GM19035 (cell line): ENCODE data around the gene IMPG1.

Source experiments
- ATAC-seq: cut with Tn5 transposase; IDR thresholded peaks from one replicate; pipeline ENCODE4 v1.9.1; 2021; ENCODE audit not compliant: unreplicated experiment

Gene IMPG1

GRCh38 chr6:76072562-76072961 is at the start of gene IMPG1:
Gene IMPG1 (minus strand): TSS chr6:76072662. CDS start chr6:76072488, 174 bp downstream.
- ATAC-seq = no peak

DNA sequence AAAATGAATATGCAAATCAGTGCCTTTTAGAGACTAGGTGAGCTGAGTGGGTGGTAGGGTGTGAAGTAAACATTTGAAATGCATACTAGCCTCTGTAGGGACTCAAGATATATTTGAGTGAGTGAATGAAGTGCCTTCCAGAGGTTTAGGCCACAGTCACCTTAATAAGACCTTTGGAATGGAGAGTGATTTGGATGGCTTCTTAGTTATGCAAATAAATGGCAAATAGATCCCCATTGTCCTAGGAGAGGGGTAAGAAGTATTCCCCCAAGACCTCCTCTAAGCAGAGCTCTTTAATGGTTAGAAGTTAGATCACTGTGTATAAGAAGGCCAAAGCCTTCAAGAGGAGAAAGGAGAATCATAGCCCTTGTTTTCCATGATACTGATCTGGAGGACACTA is 47.8 kb upstream of the IMPG1 start:
- no peak for ATAC-seq

- no peak for ATAC-seq
These were observed 819 bp upstream of the IMPG1 start for GRCh38 chr6:76073281-76073680.

DNA sequence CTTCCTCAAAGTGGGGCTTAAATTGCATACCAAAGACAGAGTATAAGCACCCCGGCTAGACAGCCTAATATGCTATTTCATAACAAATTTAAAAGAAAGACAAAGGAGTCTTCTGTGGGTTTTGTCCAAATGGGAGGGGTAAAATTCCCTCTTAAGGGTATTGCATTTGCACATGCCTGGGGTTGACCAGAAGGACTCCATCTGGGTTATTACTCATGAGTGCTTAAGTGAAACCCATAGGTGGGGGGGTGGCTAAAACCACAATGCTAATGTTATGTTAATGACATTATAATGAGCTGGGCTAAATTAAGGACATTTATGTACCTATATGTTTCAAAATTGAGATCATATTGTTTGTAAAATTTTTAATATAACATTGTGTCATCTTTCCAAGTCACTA is 15.0 kb downstream of the IMPG1 start:
- ATAC-seq = no peak

- no peak for ATAC-seq
These were observed 20.1 kb downstream of the IMPG1 start for GRCh38 chr6:76052314-76052713.

GRCh38 chr6:76043690-76044089 is 28.8 kb downstream of the IMPG1 start:
- ATAC-seq = no peak

- ATAC-seq = no peak
These were observed 36.7 kb downstream of the IMPG1 start for GRCh38 chr6:76035713-76036112.

DNA sequence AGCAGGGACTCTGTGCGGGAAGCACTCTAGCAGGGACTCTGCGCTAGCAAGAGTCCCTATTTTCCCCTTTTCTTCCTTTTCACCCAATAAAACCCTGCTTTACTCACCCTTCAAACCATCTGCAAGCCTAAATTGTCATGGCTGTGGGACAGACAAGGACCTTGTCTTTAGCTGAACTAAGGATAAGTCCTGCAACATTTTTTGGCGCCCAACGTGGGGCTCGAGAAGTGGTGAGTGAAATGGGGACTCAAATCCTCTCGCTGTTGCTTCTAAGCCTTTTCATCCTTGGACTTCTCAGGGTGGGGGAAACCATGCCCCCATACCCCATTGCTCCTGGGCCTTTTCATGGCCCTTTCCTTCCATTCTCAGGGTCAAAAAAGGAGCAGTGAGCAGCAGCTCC is 46.4 kb downstream of the IMPG1 start:
- ATAC-seq = no peak

DNA sequence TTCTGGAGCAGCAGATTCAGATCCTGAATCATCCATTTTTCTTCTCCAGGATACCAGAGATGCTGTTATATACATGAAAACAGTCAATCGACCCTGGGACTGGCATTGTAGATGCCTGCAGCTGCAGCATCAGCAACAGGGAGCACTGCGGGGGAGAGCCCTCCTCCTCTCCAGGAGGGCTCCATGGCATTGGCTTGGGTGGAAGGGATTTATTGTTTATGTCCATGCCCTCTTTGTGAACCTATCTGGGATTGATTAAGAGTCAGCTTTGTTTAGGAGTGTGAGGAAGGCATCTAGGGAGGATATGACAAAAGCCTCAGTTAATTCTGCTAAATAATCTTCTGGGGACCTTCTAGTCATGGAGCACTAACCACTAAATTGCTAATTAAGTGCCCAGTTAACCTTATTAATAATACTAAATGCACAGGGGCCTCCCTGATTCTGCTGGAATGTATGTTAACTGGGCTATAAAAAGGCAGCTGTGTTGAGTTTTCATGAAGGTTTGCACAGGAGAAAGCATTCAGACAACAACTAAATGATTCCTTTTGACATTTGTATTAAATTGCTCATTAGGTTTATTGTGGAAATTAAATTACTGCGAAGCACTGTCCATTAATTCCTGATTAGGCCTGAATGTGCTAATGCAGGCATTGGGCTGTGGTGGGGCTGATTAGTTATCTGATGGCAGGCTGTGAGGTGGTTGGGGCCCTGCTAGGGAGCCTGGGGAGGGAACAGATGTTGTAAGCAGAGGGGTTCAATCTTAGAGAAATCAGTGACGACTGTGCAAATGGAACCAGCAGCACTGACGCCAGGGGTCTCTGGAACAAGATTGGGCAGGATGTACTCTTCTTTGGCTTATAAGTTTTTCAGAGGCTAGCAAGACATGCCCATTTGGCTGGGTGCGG is 57.6 kb downstream of the IMPG1 start:
- no peak for ATAC-seq

DNA sequence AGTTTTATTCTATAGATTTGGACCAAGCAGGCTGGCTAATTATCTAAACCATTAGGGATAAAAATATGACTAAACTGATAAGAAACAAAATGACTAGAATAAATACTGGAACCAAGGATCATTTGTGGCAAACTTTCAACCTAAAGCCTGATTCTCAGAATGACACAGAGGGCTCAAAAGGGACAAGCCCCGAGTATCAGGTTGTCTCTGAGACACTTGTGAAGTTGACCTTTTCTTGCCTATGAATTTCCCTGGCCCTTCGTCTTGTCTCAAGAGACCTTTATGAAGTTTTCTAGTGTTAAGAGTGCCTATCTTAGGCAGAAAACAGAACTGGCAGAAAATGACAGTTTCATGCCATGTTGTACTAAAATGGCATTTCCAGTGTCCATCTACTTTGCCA is 68.3 kb downstream of the IMPG1 start:
- ATAC-seq = no peak

DNA sequence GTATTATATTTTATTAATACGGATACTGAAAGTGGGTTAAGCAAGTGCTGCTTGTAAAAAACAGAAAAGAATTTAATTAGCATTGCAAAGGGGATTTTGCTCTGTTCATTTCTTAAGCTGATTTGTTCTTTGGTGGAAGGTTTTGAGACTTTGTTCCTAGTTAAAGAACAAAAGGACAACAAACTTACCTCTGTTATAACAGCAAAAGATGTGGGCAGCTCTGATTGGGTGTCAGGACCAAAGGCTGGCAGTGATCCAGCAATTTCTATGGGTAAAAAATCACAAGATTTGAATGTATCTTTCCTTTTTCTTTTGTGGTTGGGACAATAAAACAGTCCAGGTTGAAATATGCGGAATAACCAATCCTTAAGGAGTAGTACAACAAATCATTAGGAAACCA is 68.8 kb downstream of the IMPG1 start:
- ATAC-seq = no peak

DNA sequence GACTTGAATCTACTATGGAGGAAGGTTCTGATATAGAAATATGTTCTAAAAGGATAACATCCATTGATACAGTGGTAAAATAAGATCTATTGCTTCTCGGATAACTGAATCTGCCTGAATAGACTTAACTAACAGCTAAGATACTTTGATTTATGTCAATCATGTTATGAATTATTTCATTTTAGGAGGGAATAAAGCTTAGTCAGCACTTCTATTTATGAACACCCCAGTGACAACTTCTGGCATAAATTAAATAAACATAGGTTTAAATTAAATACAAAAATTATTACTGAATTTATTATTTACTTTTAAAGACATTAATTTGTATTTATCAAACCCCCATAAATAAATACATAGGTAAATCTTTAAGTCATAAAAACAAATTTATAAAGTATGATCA is 69.3 kb downstream of the IMPG1 start:
- no peak for ATAC-seq

DNA sequence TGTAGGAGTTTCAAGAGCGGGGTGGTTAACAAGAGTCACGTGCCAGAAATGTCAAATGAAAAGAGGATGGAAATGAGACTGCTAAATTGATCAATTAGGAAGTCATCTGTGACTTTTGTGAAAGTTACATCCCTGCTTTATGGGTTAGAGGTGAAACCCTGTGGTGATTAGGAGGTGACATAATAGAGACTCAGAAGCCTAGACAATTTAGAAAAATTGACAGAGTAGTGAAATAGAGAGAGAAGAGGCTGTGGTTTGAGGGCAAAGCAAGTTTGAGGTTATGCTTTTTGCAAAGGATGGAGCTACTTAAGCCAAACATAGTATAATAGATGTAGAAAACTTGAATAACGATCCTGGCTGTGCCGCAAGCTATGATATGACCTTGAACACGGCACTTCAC is 71.8 kb downstream of the IMPG1 start:
- ATAC-seq = no peak

DNA sequence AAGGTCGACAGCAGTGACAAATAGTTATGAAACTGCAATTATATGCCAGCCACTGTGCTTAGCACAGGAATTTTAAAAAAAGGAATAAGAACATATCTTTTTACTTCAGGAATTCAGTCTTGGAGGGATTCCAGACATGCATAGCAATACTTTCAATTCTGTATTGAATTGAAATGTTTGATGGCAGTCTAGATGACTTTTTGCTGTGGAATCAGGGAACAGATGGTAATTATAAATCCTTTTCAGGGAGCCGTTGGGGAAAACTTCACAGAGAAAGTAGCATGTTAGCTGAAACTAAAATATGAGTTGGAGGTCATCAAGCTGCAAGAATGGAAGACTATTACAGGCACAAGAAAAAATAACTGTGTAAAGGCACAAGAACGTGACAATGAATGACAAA is 74.8 kb downstream of the IMPG1 start:
- no peak for ATAC-seq

DNA sequence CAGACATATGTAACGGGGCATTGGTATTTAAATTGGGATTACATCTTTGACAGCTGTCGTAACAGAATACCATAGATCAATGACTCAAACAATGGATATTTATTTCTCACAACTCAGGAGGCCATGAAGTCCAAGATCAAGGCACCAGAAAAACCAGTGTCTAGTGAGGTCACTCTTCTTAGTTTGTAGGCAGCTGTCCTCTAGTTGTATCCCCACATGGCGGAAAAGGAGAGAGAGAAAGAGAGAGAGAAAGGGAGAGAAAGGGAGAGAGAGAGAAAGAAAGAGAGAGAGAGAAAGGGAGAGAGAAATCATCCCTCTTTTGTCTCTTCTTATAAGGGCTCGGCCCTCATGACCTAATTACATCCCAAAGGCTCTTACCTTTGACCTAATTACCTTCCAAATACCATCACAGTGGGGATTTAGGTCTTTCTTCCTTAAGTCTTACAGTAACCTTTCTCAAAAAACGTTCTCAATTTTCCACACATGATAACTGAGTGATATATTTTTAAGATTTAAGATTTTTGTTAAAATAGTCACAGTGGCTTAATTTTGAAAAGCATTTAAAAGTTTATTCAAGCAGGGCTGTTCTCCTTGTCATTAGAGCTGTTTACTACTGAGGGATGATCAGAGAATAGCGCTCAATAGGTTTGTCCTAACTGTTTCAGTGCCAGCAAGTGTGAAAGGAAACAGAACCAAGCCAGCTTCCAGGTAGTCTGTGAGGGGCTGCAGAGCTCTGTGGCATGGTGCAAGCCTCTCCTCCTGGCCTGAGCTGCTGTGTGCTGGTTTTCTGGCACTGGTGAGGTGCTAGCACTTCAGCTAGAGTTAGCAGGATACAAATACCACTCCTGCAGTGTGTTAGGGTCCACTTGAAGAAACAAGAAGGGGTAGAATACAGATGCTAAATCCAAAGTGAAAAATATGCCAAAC is 79.0 kb downstream of the IMPG1 start:
- no peak for ATAC-seq

GRCh38 chr6:75991941-75992340 is 80.5 kb downstream of the IMPG1 start:
- ATAC-seq = no peak

DNA sequence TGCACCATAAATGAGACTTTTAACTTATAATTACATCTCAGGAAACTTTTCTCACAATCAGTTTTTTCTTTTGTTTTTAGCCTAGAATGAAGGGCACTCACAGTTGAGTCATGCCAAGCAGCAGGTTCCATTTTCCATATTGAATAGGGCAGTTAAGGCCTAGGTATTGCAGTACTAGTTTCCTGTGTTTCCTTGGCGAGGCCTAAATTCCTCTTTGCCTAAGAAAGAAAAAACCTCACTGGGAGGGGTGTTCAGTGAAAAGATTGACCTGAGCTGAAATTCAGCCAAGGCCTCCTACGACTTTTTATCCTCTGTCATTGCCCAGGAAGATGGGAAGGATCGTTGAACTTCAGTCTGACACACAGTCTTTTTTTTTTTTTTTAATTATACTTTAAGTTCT is 85.5 kb downstream of the IMPG1 start:
- no peak for ATAC-seq

GRCh38 chr6:75975904-75976303 is 96.6 kb downstream of the IMPG1 start:
- no peak for ATAC-seq

DNA sequence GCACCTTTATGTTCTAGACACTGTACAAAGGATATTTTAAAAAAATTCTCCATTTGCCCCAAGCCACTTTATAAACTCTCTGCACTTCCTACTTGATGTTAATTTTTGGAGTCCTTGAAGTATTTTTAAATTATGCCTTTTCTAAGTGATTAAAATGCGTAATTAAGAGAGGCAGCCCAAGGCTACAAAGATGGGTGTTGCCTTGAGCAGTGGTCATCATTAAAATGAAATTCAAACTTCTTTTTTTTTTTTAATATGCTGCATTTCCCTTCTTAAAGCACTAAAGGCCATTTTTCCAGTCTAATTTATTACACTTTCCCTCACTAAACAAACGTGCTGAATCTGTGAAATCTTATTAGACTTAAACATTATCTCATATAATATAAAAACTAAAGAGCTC is 102.4 kb downstream of the IMPG1 start:
- no peak for ATAC-seq

DNA sequence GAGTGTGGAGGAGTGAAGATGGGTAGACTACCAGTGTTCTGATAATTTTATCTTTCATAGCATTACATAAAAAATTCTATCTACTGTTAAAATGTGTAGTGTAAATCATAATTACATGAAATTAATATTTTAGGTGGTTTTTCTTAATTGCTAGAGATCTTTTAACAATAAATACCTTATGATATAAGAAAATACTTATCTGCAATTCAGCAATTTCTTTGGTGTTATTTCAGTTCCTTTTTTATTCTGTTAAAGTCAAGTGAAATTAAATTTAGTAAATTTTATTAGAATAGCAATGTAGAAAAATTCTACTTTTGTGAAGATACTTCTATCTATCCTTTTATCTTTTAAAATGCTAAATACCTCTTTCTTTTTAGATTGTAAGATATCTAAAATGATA is 104.3 kb downstream of the IMPG1 start:
- ATAC-seq = no peak

- ATAC-seq = no peak
These were observed 108.9 kb downstream of the IMPG1 start for GRCh38 chr6:75963569-75963968.

DNA sequence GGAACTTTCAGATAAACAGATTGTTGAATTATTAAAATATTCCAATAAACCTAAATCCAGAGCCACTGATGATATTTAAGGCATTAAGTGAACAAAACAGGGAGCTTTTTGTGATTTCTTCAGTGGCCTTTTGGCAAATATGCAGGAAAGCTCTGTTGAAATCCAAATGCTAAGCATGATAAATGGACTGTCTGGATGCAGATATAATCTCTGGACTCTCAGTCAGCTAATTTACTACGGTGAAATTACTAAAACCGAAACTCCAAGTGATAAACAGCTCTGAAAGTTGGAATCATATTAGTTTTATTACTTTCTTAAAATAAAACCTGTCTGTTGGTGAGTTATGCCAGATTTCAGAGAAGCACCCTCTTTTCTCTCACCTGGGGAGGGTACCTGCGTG is 120.3 kb downstream of the IMPG1 start:
- no peak for ATAC-seq
